HepG2 (cell line): ENCODE results near the gene DENND5B. TPM values are rescaled to one million over a fixed set of nuclear protein-coding genes. Genes with fewer than 3 reads are reported as not detected.
"Not testable (repeated sequence)": the region's sequence is repeated elsewhere in the genome, so short reads cannot be mapped to it uniquely, and the experiment has no call there.

Source experiments
- ATAC-seq: fragments of 200-7000 bp; cut with Tn5 transposase; 3 replicates; pipeline ENCODE4 v1.9.1; 2020; ENCODE audit warnings: mild to moderate bottlenecking, moderate library complexity
- BruUV-seq: library from RNA; stranded (reverse); fragments of 400-500 nt; replicated peaks from 2 replicates; lab custom pipeline; 2021; lab: Mats Ljungman, UMichigan
- CTCF ChIA-PET: fragments of 300-600 bp; formaldehyde crosslinking; extraction: SDS; loops from one replicate; lab custom pipeline; 2021; ENCODE audit warnings: low total read pairs, inconsistent platforms, low intra/inter-chr PET ratio; lab: Yijun Ruan, JAX
- POLR2A ChIA-PET: fragments of 350-600 bp; sonication (Branson Sonifier 250); formaldehyde crosslinking; loops from one replicate; lab custom pipeline; 2020; ENCODE audit warnings: antibody characterized with exemption, inconsistent platforms; lab: Yijun Ruan, JAX
- DNase-seq: peaks from one replicate; pipeline ENCODE4 v3.0.0-alpha.2; 2015; ENCODE audit warnings: low spot score
- FAIRE-seq: peaks from 3 replicates; lab custom pipeline; 2011; peaks lifted over from hg19 to GRCh38; lab: Jason Lieb, UNC
- H2AFZ ChIP-seq: one replicate; pipeline ENCODE4 v1.6.1; 2011; ENCODE audit warnings: low read length, inconsistent platforms
- H3K27ac ChIP-seq: fragments of 300-600 bp; 3 replicates; pipeline ENCODE4 v1.8.0; 2011; ENCODE audit warnings: mixed run types, mild to moderate bottlenecking, mixed read lengths, low read length, inconsistent platforms; ENCODE audit not compliant: insufficient read depth; ENCODE audit errors: extremely low read length
- H3K27me3 ChIP-seq, 2 experiments: fragments of 200-600 bp in 1 of 2; 2 replicates in 1 of 2; 3 replicates in 1 of 2; pipeline versions ENCODE4 v1.6.0 to v1.8.0; 2011; ENCODE audit warnings: low read length in 2 of 2, mild to moderate bottlenecking in 2 of 2, moderate library complexity in 2 of 2, inconsistent platforms in 1 of 2; ENCODE audit not compliant: insufficient read depth in 2 of 2, control insufficient read depth in 1 of 2
- H3K36me3 ChIP-seq, 2 experiments: fragments of 200-600 bp in 1 of 2; replicated peaks in 1 of 2; 2 replicates in 1 of 2; 3 replicates in 1 of 2; pipeline versions ENCODE4 v1.5.1 to v1.8.0; 2011; ENCODE audit warnings: low read length in 2 of 2, inconsistent platforms in 1 of 2; ENCODE audit not compliant: insufficient read depth in 2 of 2, control insufficient read depth in 1 of 2
- H3K4me1 ChIP-seq: 2 replicates; pipeline ENCODE4 v1.5.1; 2012; ENCODE audit warnings: low read length, inconsistent platforms; ENCODE audit not compliant: insufficient read depth
- H3K4me2 ChIP-seq: 2 replicates; pipeline ENCODE4 v1.6.0; 2011; ENCODE audit warnings: low read depth, low read length, inconsistent platforms
- H3K4me3 ChIP-seq, 3 experiments: fragments of 200-600 bp in 1 of 3; sonication (generic), shearing (Covaris generic) in 1 of 3; replicated peaks in 1 of 3; 2 replicates each; pipeline ENCODE4 v1.5.1; 2011 to 2016; ENCODE audit warnings: low read length in 3 of 3, inconsistent platforms in 2 of 3, low read depth in 2 of 3, mild to moderate bottlenecking in 2 of 3, control low read depth in 1 of 3, mixed read lengths in 1 of 3; ENCODE audit not compliant: insufficient read depth in 1 of 3
- H3K79me2 ChIP-seq: one replicate; pipeline ENCODE4 v1.6.1; 2011; ENCODE audit warnings: low read length, inconsistent platforms; ENCODE audit not compliant: insufficient read depth
- H3K9ac ChIP-seq: 2 replicates; pipeline ENCODE4 v1.6.0; 2011; ENCODE audit warnings: mild to moderate bottlenecking, low read depth, low read length, inconsistent platforms; ENCODE audit not compliant: insufficient read depth
- H3K9me3 ChIP-seq: 2 replicates; pipeline ENCODE4 v1.5.1; 2012; ENCODE audit warnings: mild to moderate bottlenecking, low read length
- H4K20me1 ChIP-seq: 2 replicates; pipeline ENCODE4 v1.6.0; 2011; ENCODE audit warnings: inconsistent platforms, mild to moderate bottlenecking, low read length, moderate library complexity; ENCODE audit not compliant: insufficient read depth
- GATAD2A ChIP-seq: IDR thresholded peaks from 2 replicates; pipeline ENCODE4 v1.6.1; 2016
- LCORL ChIP-seq, 2 experiments: fragments of 450-650 bp in 1 of 2; sonication (generic) in 1 of 2; formaldehyde crosslinking in 1 of 2; IDR thresholded peaks; 2 replicates each; pipeline versions ENCODE4 v1.5.0 to v1.6.1; 2017 to 2020; ENCODE audit warnings: antibody characterized with exemption in 1 of 2, missing genetic modification reagents in 1 of 2
- ONECUT2 ChIP-seq: sonication (generic); formaldehyde crosslinking; IDR thresholded peaks from 2 replicates; pipeline ENCODE4 v1.4.0; 2020; ENCODE audit warnings: missing genetic modification reagents
- POGZ ChIP-seq: sonication (generic); formaldehyde crosslinking; IDR thresholded peaks from 2 replicates; pipeline ENCODE4 v1.4.0; 2020; ENCODE audit warnings: mild to moderate bottlenecking, missing genetic modification reagents
- SAP130 ChIP-seq: IDR thresholded peaks from 2 replicates; pipeline ENCODE4 v1.6.1; 2016; ENCODE audit warnings: low read depth
- ZMYM2 ChIP-seq: sonication (generic); formaldehyde crosslinking; IDR thresholded peaks from 2 replicates; pipeline ENCODE4 v1.8.0; 2022; ENCODE audit warnings: mild to moderate bottlenecking, missing genetic modification reagents
- ZNF460 ChIP-seq: sonication (generic); formaldehyde crosslinking; IDR thresholded peaks from 2 replicates; pipeline ENCODE4 v1.5.1; 2020; ENCODE audit warnings: missing genetic modification reagents, mild to moderate bottlenecking, borderline replicate concordance
- ZNF501 ChIP-seq: sonication (generic); formaldehyde crosslinking; IDR thresholded peaks from 2 replicates; pipeline ENCODE4 v1.5.1; 2020; ENCODE audit warnings: mild to moderate bottlenecking, moderate library complexity, missing genetic modification reagents
- ZNF709 ChIP-seq: sonication (generic); formaldehyde crosslinking; IDR thresholded peaks from 2 replicates; pipeline ENCODE4 v1.5.0; 2020; ENCODE audit warnings: mild to moderate bottlenecking, missing genetic modification reagents
- ZNF781 ChIP-seq: sonication (generic); formaldehyde crosslinking; IDR thresholded peaks from 2 replicates; pipeline ENCODE4 v1.5.1; 2020; ENCODE audit warnings: borderline replicate concordance, mild to moderate bottlenecking, missing genetic modification reagents; ENCODE audit errors: not compliant biosample characterization
- ZNF792 ChIP-seq: IDR thresholded peaks from 2 replicates; pipeline ENCODE4 v1.6.1; 2016
- ZSCAN31 ChIP-seq: sonication (generic); formaldehyde crosslinking; IDR thresholded peaks from 2 replicates; pipeline ENCODE4 v1.5.0; 2020; ENCODE audit warnings: low read depth, mild to moderate bottlenecking, missing genetic modification reagents
- WGBS: methylation state at CpG from one replicate; pipeline ENCODE4 v1.1.6; 2017; ENCODE audit warnings: low lambda C conversion rate; 5-methylcytosine and 5-hydroxymethylcytosine counted together
- in situ Hi-C: cut with HindIII; loops from 2 replicates; pipeline ENCODE4 v1.10.0; 2017; ENCODE audit warnings: low pct_unique_long_range_greater_than_20kb; ENCODE audit not compliant: extremely low pct_ligation_motif_present
- intact Hi-C: fragments of 100-400 bp; cut with micrococcal nuclease; formaldehyde crosslinking; loops from one replicate; pipeline ENCODE4 v1.10.0; 2022; ENCODE audit not compliant: unreplicated experiment
- polyA plus RNA-seq, 8 experiments: library from polyadenylated mRNA; depleted of rRNA in 3 of 8; stranded (reverse) in 7 of 8; unstranded in 1 of 8; fragments of >200 nt; fragmentation: Illumina TruSeq in 4 of 8; extraction: Trizol in 4 of 8; gene quantifications; 2 replicates each; pipeline versions ENCODE4 v1.2.1 to v1.2.3, GENCODE V29; 2011 to 2016; ENCODE audit warnings: low read depth in 4 of 8, missing spikeins in 1 of 8, mixed read lengths in 1 of 8; ENCODE audit not compliant: insufficient read depth in 1 of 8
- total RNA-seq, 5 experiments: library from RNA; depleted of rRNA; stranded (reverse); fragments of >200 nt; fragmentation: Illumina TruSeq; extraction: Trizol; gene quantifications; 2 replicates each; pipeline ENCODE4 v1.2.3, GENCODE V29; 2016; ENCODE audit warnings: low read depth in 1 of 5
- TF ChIP-seq, protein P1 (sequence below): sonication (generic); formaldehyde crosslinking; IDR thresholded peaks from 2 replicates; pipeline ENCODE4 v1.5.1; 2020; ENCODE audit warnings: mild to moderate bottlenecking, missing genetic modification reagents, borderline replicate concordance
- TF ChIP-seq, protein P2 (sequence below): IDR thresholded peaks from 2 replicates; pipeline ENCODE4 v1.6.1; 2016
- TF ChIP-seq, protein P3 (sequence below): sonication (generic); formaldehyde crosslinking; IDR thresholded peaks from 2 replicates; pipeline ENCODE4 v1.4.0; 2020; ENCODE audit warnings: missing genetic modification reagents, low read depth, mild to moderate bottlenecking, borderline replicate concordance
- TF ChIP-seq, protein P4 (sequence below): sonication (generic); formaldehyde crosslinking; conservative IDR thresholded peaks from 2 replicates; pipeline ENCODE4 v1.4.0; 2020; ENCODE audit warnings: mild to moderate bottlenecking, missing genetic modification reagents, moderate library complexity

The DENND5B gene
- total and polyA plus RNA-seq, 2 of the 13 experiments (the other 11 are each of a cell fraction or from before 2014, with no cell fraction given): 14.7 to 18.7 TPM

DNA sequence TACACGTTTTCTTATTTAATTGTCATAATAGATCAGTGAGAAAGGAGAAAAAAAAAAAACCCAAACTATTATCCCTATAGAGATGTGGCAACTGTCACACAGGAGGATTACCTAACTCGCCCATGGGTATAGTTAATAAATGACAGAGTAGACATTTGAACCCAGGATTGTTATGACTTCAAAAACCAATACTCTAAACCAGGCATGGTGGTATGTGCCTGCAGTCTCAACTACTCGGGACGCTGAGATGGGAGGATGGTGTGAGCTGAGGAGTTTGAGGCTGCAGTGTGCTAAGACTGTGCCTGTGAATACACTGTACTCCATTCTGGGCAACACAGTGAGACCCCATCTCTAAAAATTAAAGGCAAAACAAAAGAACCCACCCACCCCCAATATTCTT is 114.5 kb downstream of the DENND5B start (continued):
- TF ChIP-seq, protein P1, sequence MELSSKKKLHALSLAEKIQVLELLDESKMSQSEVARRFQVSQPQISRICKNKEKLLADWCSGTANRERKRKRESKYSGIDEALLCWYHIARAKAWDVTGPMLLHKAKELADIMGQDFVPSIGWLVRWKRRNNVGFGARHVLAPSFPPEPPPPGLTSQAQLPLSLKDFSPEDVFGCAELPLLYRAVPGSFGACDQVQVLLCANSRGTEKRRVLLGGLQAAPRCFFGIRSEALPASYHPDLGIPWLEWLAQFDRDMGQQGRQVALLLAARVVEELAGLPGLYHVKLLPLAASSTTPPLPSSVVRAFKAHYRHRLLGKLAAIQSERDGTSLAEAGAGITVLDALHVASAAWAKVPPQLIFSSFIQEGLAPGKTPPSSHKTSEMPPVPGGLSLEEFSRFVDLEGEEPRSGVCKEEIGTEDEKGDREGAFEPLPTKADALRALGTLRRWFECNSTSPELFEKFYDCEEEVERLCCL (CRISPR knock-in tag): no peak
- TF ChIP-seq, protein P2, sequence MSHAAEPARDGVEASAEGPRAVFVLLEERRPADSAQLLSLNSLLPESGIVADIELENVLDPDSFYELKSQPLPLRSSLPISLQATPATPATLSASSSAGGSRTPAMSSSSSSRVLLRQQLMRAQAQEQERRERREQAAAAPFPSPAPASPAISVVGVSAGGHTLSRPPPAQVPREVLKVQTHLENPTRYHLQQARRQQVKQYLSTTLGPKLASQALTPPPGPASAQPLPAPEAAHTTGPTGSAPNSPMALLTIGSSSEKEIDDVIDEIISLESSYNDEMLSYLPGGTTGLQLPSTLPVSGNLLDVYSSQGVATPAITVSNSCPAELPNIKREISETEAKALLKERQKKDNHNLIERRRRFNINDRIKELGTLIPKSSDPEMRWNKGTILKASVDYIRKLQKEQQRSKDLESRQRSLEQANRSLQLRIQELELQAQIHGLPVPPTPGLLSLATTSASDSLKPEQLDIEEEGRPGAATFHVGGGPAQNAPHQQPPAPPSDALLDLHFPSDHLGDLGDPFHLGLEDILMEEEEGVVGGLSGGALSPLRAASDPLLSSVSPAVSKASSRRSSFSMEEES (CRISPR knock-in tag): peak; percentile 34; the same call in 1 of the 2 replicates
- TF ChIP-seq ONECUT2 (CRISPR knock-in tag) (peak; percentile 43; the same call in 1 of the 2 replicates), ZNF792 (CRISPR knock-in tag) (peak; percentile 35; the same call in 1 of the 2 replicates), ZSCAN31 (CRISPR knock-in tag) (no peak), ZNF709 (no peak), ZNF781 (CRISPR knock-in tag) (no peak)
- TF ChIP-seq, protein P3, sequence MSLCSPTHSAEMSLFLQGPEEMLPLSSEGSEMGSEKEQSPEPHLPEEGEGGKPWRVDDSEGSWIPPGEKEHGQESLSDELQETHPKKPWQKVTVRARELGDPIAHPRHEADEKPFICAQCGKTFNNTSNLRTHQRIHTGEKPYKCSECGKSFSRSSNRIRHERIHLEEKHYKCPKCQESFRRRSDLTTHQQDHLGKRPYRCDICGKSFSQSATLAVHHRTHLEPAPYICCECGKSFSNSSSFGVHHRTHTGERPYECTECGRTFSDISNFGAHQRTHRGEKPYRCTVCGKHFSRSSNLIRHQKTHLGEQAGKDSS (CRISPR knock-in tag): no peak

DNA sequence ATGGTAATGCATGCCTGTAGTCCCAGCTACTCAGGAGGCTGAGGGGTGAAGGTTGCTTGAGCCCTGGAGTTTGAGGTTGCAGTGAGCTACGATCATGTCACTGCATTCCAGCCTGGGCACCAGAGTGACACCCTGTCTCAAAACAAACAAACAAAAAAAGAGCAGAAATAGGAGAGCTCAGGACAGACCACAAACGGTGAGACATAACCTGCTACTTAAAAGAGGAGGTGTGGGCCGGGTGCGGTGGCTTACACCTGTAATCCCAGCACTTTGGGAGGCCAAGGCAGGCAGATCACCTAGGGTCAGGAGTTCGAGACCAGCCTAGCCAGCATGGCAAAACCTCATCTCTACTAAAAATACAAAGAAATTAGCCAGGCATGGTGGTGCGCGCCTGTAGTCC is 115.3 kb downstream of the DENND5B start:
- H3K27me3 ChIP-seq; H2AFZ ChIP-seq; BruUV-seq; H3K9me3 ChIP-seq; CTCF ChIA-PET; in situ Hi-C loops; H4K20me1 ChIP-seq; intact Hi-C loops; H3K79me2 ChIP-seq; H3K4me2 ChIP-seq; H3K9ac ChIP-seq; H3K4me3 ChIP-seq; TF ChIP-seq LCORL (IDR thresholded peaks at IDR 0.05): not testable (repeated sequence)
- Histone ChIP-seq H3K27ac (peak overlapping the region; percentile 31), H3K36me3 (peaks cover 3 to 11% of the 10 kb centered on the region in 2 experiments; a peak in 2 of 5 replicates), H3K4me1 (peaks cover 50% of the 10 kb centered on the region)
- POLR2A ChIA-PET: interaction anchor here (0.6 to 1.2 kb wide), 2 partner anchors 115 to 178 kb away, joined by 3 to 4 read pairs; partner anchors contain the start of gene DENND5B
- ATAC-seq (peak; percentile 67), FAIRE-seq (peak; percentile 66), DNase-seq (peak; percentile 48)
- 72% methylated on average over 7 of the region's 7 CpGs for WGBS
- TF ChIP-seq, protein P4, sequence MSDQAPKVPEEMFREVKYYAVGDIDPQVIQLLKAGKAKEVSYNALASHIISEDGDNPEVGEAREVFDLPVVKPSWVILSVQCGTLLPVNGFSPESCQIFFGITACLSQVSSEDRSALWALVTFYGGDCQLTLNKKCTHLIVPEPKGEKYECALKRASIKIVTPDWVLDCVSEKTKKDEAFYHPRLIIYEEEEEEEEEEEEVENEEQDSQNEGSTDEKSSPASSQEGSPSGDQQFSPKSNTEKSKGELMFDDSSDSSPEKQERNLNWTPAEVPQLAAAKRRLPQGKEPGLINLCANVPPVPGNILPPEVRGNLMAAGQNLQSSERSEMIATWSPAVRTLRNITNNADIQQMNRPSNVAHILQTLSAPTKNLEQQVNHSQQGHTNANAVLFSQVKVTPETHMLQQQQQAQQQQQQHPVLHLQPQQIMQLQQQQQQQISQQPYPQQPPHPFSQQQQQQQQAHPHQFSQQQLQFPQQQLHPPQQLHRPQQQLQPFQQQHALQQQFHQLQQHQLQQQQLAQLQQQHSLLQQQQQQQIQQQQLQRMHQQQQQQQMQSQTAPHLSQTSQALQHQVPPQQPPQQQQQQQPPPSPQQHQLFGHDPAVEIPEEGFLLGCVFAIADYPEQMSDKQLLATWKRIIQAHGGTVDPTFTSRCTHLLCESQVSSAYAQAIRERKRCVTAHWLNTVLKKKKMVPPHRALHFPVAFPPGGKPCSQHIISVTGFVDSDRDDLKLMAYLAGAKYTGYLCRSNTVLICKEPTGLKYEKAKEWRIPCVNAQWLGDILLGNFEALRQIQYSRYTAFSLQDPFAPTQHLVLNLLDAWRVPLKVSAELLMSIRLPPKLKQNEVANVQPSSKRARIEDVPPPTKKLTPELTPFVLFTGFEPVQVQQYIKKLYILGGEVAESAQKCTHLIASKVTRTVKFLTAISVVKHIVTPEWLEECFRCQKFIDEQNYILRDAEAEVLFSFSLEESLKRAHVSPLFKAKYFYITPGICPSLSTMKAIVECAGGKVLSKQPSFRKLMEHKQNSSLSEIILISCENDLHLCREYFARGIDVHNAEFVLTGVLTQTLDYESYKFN (CRISPR knock-in tag): 0 out of 2 replicates have a peak, but pooled peaks have one; percentile 21
- TF ChIP-seq ZMYM2 (CRISPR knock-in tag) (peak; percentile 64; the same call in 1 of the 2 replicates), SAP130 (CRISPR knock-in tag) (peak; percentile 38; the same call in 1 of the 2 replicates), POGZ (CRISPR knock-in tag) (0 out of 2 replicates have a peak, but pooled peaks have one; percentile 29), ZNF501 (CRISPR knock-in tag) (0 out of 2 replicates have a peak, but pooled peaks have one; percentile 25), ZNF460 (peak; percentile 80; the same call in 1 of the 2 replicates), GATAD2A (peak; percentile 30; the same call in 1 of the 2 replicates), LCORL (CRISPR knock-in tag; IDR thresholded peaks at IDR 0.05) (peak; percentile 58; the same call in 1 of the 2 replicates)
